H1 (cell line): ENCODE results near the gene SPAG17.

Experiments
- POLR2A ChIP-seq, 2 experiments: IDR thresholded peaks; 1 replicate in 1 of 2; 2 replicates in 1 of 2; pipeline ENCODE4 v1.6.1; 2011; ENCODE audit warnings: low read depth in 2 of 2, low read length in 2 of 2, mild to moderate bottlenecking in 2 of 2; ENCODE audit errors: control extremely low read depth in 1 of 2
- RNF2 ChIP-seq: fragments of 200-900, 300-1000 bp; sonication (generic); IDR thresholded peaks from 2 replicates; pipeline ENCODE4 v1.7.1; 2016; ENCODE audit warnings: borderline replicate concordance, low read depth, mild to moderate bottlenecking, antibody characterized with exemption, low read length; ENCODE audit not compliant: poor library complexity, severe bottlenecking; ENCODE audit errors: missing control alignments

DNA sequence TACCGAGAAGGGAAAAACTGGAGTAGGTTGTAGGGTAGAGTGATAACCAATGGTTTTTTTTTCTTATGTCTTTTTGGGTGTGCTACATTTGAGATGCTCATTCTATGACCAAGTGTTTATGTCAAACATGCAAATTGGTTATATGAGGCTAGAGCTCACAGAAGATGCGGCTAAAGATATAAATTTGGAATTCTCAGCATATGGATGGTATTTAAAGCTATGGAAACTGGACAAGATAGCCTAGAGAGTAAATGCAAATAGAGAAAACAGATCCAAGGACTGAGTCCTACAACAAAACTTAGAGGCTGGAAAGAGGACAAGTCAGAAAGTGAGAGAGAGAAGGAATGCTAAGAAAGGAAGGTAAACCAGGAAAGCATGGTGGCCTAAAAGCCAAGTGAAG is 263.0 kb downstream of the SPAG17 start:
- no peak for TF ChIP-seq RNF2
- TF ChIP-seq POLR2A (IDR thresholded peaks at IDR 0.05; ENCODE audit: control extremely low read depth in 1 of 2, low read depth in 2 of 2, low read length in 2 of 2): no peak
